Measurements from ENCODE around the gene SRSF10. TPM values are rescaled to one million over a fixed set of nuclear protein-coding genes. Genes with fewer than 3 reads are reported as not detected.

Gene SRSF10
- total RNA-seq, 4 donors from 2014 or later, result 158 to 193 (median 172) TPM

DNA sequence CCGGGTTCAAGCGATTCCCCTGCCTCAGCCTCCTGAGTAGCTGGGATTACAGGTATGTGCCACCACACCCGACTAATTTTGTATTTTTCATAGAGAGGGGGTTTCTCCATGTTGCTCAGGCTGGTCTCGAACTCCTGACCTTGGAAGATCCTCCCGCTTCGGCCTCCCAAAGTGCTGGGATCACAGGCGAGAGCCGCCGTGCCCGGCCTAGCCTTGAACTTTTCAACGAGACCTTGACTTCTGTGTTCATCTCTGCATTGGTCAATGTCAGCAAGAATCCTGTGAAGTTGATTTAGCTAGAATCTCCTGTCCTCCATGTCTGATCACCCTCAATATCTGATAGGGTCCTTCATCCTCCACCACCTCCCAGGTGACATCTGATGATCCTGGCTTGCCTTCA lies 55.5 kb downstream of the SRSF10 start:
- Histone ChIP-seq H3K27me3 (no peaks in the 10 kb centered on the region), H3K36me3 (no peaks in the 10 kb centered on the region), H3K27ac (peak overlapping the region; percentile 48 to 73 (median 59)), H3K4me3 (replicated peaks in 1 of 3) (no peak overlapping the region), H3K9me3 (no peaks in the 10 kb centered on the region), H3K4me1 (peaks cover 11 to 39% of the 10 kb centered on the region in 2 donors)
- intact Hi-C loops (cut with DNase I), result no loop called here
- 94 to 99% methylated on average over 11 of the region's 11 CpGs for WGBS, 2 donors
- TF ChIP-seq, protein P1, sequence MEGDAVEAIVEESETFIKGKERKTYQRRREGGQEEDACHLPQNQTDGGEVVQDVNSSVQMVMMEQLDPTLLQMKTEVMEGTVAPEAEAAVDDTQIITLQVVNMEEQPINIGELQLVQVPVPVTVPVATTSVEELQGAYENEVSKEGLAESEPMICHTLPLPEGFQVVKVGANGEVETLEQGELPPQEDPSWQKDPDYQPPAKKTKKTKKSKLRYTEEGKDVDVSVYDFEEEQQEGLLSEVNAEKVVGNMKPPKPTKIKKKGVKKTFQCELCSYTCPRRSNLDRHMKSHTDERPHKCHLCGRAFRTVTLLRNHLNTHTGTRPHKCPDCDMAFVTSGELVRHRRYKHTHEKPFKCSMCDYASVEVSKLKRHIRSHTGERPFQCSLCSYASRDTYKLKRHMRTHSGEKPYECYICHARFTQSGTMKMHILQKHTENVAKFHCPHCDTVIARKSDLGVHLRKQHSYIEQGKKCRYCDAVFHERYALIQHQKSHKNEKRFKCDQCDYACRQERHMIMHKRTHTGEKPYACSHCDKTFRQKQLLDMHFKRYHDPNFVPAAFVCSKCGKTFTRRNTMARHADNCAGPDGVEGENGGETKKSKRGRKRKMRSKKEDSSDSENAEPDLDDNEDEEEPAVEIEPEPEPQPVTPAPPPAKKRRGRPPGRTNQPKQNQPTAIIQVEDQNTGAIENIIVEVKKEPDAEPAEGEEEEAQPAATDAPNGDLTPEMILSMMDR (IDR thresholded peaks at IDR 0.05), result no peak
- no peak for TF ChIP-seq POLR2A (IDR thresholded peaks at IDR 0.05)
- DNase-seq, result no peak

DNA sequence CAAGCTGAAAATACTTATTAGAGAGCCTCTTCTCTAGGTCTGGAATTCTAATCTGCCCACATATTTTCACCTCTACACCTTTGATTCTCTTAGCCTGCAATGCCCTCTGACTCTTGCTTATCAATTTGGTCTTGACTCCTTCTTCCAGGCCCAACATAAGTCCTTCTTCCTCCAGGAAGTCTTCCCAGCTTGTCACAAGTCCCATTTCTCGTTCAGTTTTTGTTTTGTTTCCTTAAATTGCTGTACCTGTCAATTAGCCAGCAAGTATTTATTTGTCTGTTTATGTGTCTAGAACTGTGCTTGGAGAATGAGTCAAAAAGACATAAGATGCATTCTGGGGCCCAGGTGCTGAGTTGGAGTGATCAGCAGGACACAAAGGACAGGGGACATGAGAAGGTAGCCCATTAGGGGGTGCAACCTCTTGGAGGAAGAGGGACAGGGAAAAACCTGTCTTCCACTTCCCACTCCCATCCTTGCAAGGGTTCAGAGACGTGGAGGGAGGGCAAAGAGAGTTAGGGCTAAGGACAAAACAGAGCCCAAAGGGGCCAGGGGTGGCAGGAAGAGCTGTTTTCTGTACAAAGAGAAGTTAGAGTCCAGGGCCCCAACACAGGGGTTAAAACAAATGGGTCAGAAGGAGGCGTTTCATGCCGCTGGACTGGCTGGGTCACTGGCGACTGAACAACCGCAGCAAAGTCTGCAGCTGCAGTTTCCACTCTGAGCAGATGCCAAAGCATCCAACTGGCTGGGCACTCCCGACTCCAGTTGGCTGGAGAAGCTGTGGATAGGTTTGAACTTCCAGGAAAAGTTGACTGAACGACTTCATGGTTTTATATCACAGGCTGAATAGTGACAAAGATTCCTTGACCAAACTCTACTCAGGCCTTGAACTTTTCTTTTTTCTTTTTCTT lies 56.3 kb downstream of the SRSF10 start:
- TF ChIP-seq, protein P1 (IDR thresholded peaks at IDR 0.05), result no peak
- peak in 1 of 2 donors; percentile 12 for TF ChIP-seq POLR2A (IDR thresholded peaks at IDR 0.05)
- Histone ChIP-seq H3K9me3 (no peaks in the 10 kb centered on the region), H3K27ac (peak overlapping the region; percentile 64 to 73 (median 69)), H3K4me3 (replicated peaks in 1 of 3) (no peak overlapping the region), H3K4me1 (peaks cover 11 to 39% of the 10 kb centered on the region in 2 donors), H3K27me3 (no peaks in the 10 kb centered on the region), H3K36me3 (no peaks in the 10 kb centered on the region)
- DNase-seq, result peak; percentile 74 to 81
- 22 to 25% methylated on average over 8 of the region's 8 CpGs for WGBS, 2 donors
- intact Hi-C loops (cut with DNase I), result no loop called here

DNA sequence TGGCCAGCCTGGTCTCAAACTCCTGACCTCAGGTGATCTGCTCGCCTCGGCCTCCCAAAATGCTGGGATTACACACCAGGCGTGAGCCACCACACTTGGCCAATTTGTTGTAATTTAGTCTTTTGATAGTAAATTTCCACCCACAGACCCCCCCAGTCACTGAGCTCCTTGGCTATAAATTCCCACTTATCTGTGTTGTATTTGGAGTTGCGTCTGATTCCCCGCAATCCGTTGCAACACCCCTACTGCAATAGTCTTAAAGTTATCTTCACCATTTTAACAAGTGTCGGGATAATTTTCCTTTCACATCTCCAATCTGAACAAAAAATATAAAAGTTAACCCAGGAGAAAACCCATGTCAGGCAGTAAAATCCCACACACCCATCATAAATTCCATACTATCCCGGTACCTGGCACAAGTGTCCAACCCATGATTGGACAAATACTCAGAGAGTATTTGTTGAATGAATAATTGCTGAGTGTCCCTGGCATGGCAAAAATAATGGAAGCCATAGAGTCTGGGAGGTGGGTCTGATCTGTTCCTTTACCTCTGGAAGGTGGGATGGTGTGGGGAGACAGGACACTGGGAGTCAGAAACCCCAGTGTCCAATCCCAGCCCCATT lies 57.7 kb downstream of the SRSF10 start:
- WGBS, 2 donors, result 93 to 98% methylated on average over 8 of the region's 8 CpGs
- no peak for DNase-seq
- Histone ChIP-seq H3K27ac (no peak overlapping the region), H3K9me3 (no peaks in the 10 kb centered on the region), H3K36me3 (no peaks in the 10 kb centered on the region), H3K27me3 (no peaks in the 10 kb centered on the region), H3K4me3 (replicated peaks in 1 of 3) (no peak overlapping the region), H3K4me1 (peaks cover 11 to 32% of the 10 kb centered on the region in 2 donors)
- TF ChIP-seq POLR2A (IDR thresholded peaks at IDR 0.05), result no peak
- TF ChIP-seq, protein P1 (IDR thresholded peaks at IDR 0.05), result no peak
- intact Hi-C loops (cut with DNase I), result no loop called here

DNA sequence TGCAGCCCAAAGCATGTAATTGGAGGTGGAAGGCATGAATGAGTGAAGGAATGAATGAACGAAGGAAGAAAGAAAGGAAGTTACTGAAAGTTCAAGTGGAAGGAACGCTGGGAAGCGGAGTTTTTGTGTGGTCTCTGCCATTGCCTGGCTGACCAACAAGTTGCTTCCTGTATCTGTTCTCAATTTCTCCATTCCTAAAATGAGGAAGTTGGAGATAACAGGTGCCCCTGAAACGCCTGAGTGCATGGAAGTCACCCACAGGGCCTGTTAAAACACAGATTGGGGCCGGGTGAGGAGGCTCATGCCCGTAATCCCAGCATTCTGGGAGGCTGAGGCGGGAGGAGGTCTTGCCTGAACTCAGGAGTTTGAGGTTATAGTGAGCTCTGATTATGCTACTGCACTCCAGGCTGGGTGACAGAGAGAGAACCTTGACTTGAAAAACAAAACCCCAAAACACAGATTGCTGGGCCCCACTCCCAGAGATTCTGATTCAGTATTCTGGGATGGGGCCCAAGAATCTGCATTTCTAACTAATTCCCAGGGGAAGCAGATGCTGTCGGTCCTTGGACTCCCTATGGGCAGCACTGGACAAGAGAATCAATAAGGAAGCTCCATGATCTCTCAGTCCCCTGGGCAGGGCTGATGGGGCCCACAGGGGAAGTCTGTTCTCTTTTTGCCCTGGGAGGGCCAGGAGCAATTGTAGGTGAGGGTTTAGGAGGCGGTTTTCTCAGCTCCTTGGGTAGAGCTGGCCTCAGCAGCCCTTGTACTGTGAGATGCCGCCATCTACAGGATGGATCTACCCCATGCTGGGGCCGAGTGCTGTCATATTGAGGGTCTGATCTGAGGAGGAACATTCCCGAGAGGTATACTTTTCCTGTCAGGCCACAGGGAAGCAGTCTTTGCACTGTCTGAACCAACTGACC lies 63.7 kb downstream of the SRSF10 start:
- WGBS, 2 donors, result 56 to 70% methylated on average over 8 to 12 of the region's 12 CpGs
- peak; percentile 76 to 78 for DNase-seq
- Histone ChIP-seq H3K36me3 (no peaks in the 10 kb centered on the region), H3K9me3 (no peaks in the 10 kb centered on the region), H3K27me3 (no peaks in the 10 kb centered on the region), H3K4me1 (peaks cover 13 to 29% of the 10 kb centered on the region in 2 donors), H3K4me3 (replicated peaks in 1 of 3) (no peak overlapping the region), H3K27ac (no peak overlapping the region)
- intact Hi-C loops (cut with DNase I), result loop anchor here (5.0 to 10.0 kb wide), 2 partner anchors 102 to 144 kb away; no protein-coding TSS in a partner anchor
- TF ChIP-seq, protein P1 (IDR thresholded peaks at IDR 0.05), result peak in 5 of 6 experiments; percentile 35 to 79 (median 70)
- no peak for TF ChIP-seq POLR2A (IDR thresholded peaks at IDR 0.05)
